Spleen (tissue), 11 donors: ENCODE data around the gene EP400. TPM values are rescaled to one million over a fixed set of nuclear protein-coding genes. Genes with fewer than 3 reads are reported as not detected.
"Not testable (repeated sequence)": the region's sequence is repeated elsewhere in the genome, so short reads cannot be mapped to it uniquely, and the experiment has no call there.

Experiments used
- DNase-seq: peaks from one replicate; pipeline ENCODE4 v3.0.0-alpha.2; 2020
- H3K27ac ChIP-seq, 8 donors: fragments of 200-600 bp; sonication (generic) in 7 of 8; 1 replicate in 4 of 8; 2 replicates in 4 of 8; pipeline versions ENCODE4 v1.5.0 to v1.8.0; 2016 to 2021; ENCODE audit warnings: inconsistent platforms in 4 of 8, mild to moderate bottlenecking in 4 of 8, moderate library complexity in 1 of 8
- H3K27me3 ChIP-seq, 7 donors: fragments of 200-600 bp; sonication (generic) in 6 of 7; replicated peaks in 1 of 7; 1 replicate in 4 of 7; 2 replicates in 3 of 7; pipeline versions ENCODE4 v1.5.0 to v1.8.0; 2016 to 2021; ENCODE audit warnings: inconsistent platforms in 3 of 7, mild to moderate bottlenecking in 1 of 7
- H3K36me3 ChIP-seq, 6 donors: fragments of 200-600 bp; sonication (generic) in 5 of 6; 1 replicate in 4 of 6; 2 replicates in 2 of 6; pipeline versions ENCODE4 v1.5.0 to v1.8.0; 2016 to 2021; ENCODE audit warnings: inconsistent platforms in 2 of 6
- H3K4me1 ChIP-seq, 6 donors: fragments of 200-600 bp; sonication (generic) in 5 of 6; 1 replicate in 3 of 6; 2 replicates in 3 of 6; pipeline versions ENCODE4 v1.5.0 to v1.8.0; 2016 to 2021; ENCODE audit warnings: inconsistent platforms in 3 of 6
- H3K4me3 ChIP-seq, 8 donors: fragments of 200-600 bp; sonication (generic) in 7 of 8; 1 replicate in 4 of 8; 2 replicates in 4 of 8; pipeline versions ENCODE4 v1.5.0 to v1.8.0; 2016 to 2021; ENCODE audit warnings: inconsistent platforms in 4 of 8, mild to moderate bottlenecking in 4 of 8, moderate library complexity in 2 of 8
- H3K9me3 ChIP-seq, 8 donors: fragments of 200-600 bp; sonication (generic) in 7 of 8; 1 replicate in 4 of 8; 2 replicates in 4 of 8; pipeline versions ENCODE4 v1.5.0 to v1.8.0; 2016 to 2021; ENCODE audit warnings: inconsistent platforms in 4 of 8
- CTCF ChIP-seq, 11 experiments: fragments of 200-600 bp in 7 of 11; fragments of 450-650 bp in 4 of 11; sonication (generic) in 4 of 11; IDR thresholded peaks in 8 of 11; conservative IDR thresholded peaks in 3 of 11; 1 replicate in 7 of 11; 2 replicates in 4 of 11; pipeline versions ENCODE4 v1.4.0 to v1.8.0; 2016 to 2021; ENCODE audit warnings: antibody characterized with exemption in 11 of 11, inconsistent platforms in 4 of 11, mild to moderate bottlenecking in 1 of 11
- POLR2A ChIP-seq, 3 donors: fragments of 450-650 bp; IDR thresholded peaks; one replicate each; pipeline ENCODE4 v1.5.1; 2017; ENCODE audit warnings: antibody characterized with exemption in 3 of 3, mild to moderate bottlenecking in 1 of 3
- POLR2AphosphoS5 ChIP-seq, 3 donors: sonication (generic); formaldehyde crosslinking; IDR thresholded peaks; one replicate each; pipeline ENCODE4 v1.5.1; 2017; ENCODE audit warnings: antibody characterized with exemption in 3 of 3
- WGBS, 5 donors: extraction: QIAGEN DNeasy Blood & Tissue Kit in 3 of 5; methylation state at CpG; one replicate each; pipeline versions ENCODE4 v1.1.5 to v1.1.7; 2013 to 2018; 5-methylcytosine and 5-hydroxymethylcytosine counted together
- intact Hi-C: fragments of 100-400 bp; cut with DNase I; formaldehyde crosslinking; loops from one replicate; pipeline ENCODE4 v1.15.0; 2023; ENCODE audit warnings: low total_unique reads
- polyA plus RNA-seq, 3 donors: library from polyadenylated mRNA; stranded (reverse); fragments of 200-250 nt; gene quantifications; one replicate each; pipeline ENCODE4 v1.2.1, GENCODE V29; 2013
- total RNA-seq, 7 donors: library from RNA; depleted of rRNA in 3 of 7; stranded (reverse); fragments of >200 nt in 3 of 7; fragmentation: NEBNext Ultra II Directional in 4 of 7; extraction: Animal tissue kit (Norgen Biotek cat#: 25700) in 4 of 7; gene quantifications; one replicate each; pipeline versions ENCODE4 v1.1.0 to v1.2.1, GENCODE V29; 2016 to 2021
- donor health status: healthy with polysubstance abuse.
- donor health status: DM: no; HTN: no; CAD: no; lungs with moderate emphysema.
- donor health status: DM: no; HTN: no; CAD: no.
- donor health status: Bipolar disorder and iron deficiency.
- donor health status: healthy.
- donor health status: DM: no; HTN: no; CAD: no.
- donor health status: DM: yes; HTN: yes; CAD: no.

The EP400 gene
- total and polyA plus RNA-seq, 10 donors, result 11.8 to 70.2 (median 45.6) TPM

GRCh38 chr12:132046561-132046960 lies 96.8 kb downstream of the EP400 start:
- Histone ChIP-seq H3K9me3 (no peaks in the 10 kb centered on the region), H3K4me3 (no peak overlapping the region), H3K4me1 (no peaks in the 10 kb centered on the region), H3K27ac (no peak overlapping the region), H3K36me3 (peaks cover 21 to 100% (median 74%) of the 10 kb centered on the region in 6 donors), H3K27me3 (no peaks in the 10 kb centered on the region)
- WGBS, 5 donors, result 89 to 96% (median 92%) methylated on average over 11 of the region's 11 CpGs
- TF ChIP-seq POLR2AphosphoS5 (IDR thresholded peaks at IDR 0.05) (no peak), CTCF (IDR thresholded peaks at IDR 0.05 in 8 of 11, conservative IDR thresholded peaks at IDR 0.05 in 3 of 11) (no peak), POLR2A (IDR thresholded peaks at IDR 0.05) (no peak)
- intact Hi-C loops, result no loop called here
- peak; percentile 45 for DNase-seq

- DNase-seq, intact Hi-C loops, H3K27ac ChIP-seq, H3K4me3 ChIP-seq, H3K4me1 ChIP-seq, H3K27me3 ChIP-seq, H3K9me3 ChIP-seq: not testable (repeated sequence)
- H3K36me3 ChIP-seq, result peaks cover 21 to 100% (median 83%) of the 10 kb centered on the region in 6 donors
- 68 to 75% (median 73%) methylated on average over 11 of the region's 11 CpGs for WGBS, 5 donors
Measured at GRCh38 chr12:132047630-132048029, 97.9 kb downstream of the EP400 start.

GRCh38 chr12:132049442-132049841 lies 99.7 kb downstream of the EP400 start:
- Histone ChIP-seq H3K4me1 (no peaks in the 10 kb centered on the region), H3K36me3 (peaks cover 24 to 100% (median 85%) of the 10 kb centered on the region in 6 donors), H3K4me3 (no peak overlapping the region), H3K27ac (no peak overlapping the region), H3K9me3 (no peaks in the 10 kb centered on the region), H3K27me3 (no peaks in the 10 kb centered on the region)
- TF ChIP-seq POLR2A (IDR thresholded peaks at IDR 0.05) (no peak), CTCF (IDR thresholded peaks at IDR 0.05 in 8 of 11, conservative IDR thresholded peaks at IDR 0.05 in 3 of 11) (no peak), POLR2AphosphoS5 (IDR thresholded peaks at IDR 0.05) (no peak)
- intact Hi-C loops, result no loop called here
- 86 to 94% (median 93%) methylated on average over 2 of the region's 2 CpGs for WGBS, 5 donors
- no peak for DNase-seq

- intact Hi-C loops, result no loop called here
- no peak overlapping the region for H3K27ac ChIP-seq
- no peaks in the 10 kb centered on the region for H3K4me1 ChIP-seq
- 93 to 97% (median 97%) methylated on average over 14 of the region's 14 CpGs for WGBS, 5 donors
- H3K4me3 ChIP-seq, result no peak overlapping the region
- no peak for TF ChIP-seq POLR2A (IDR thresholded peaks at IDR 0.05)
- TF ChIP-seq POLR2AphosphoS5 (IDR thresholded peaks at IDR 0.05), result no peak
- TF ChIP-seq CTCF (IDR thresholded peaks at IDR 0.05 in 8 of 11, conservative IDR thresholded peaks at IDR 0.05 in 3 of 11), result no peak
- DNase-seq, result no peak
- peaks cover 23 to 100% (median 83%) of the 10 kb centered on the region in 6 donors for H3K36me3 ChIP-seq
- H3K27me3 ChIP-seq, result no peaks in the 10 kb centered on the region
- no peaks in the 10 kb centered on the region for H3K9me3 ChIP-seq
Measured at GRCh38 chr12:132049876-132050275, 100.1 kb downstream of the EP400 start.

- DNase-seq, H3K27me3 ChIP-seq, intact Hi-C loops, H3K27ac ChIP-seq, H3K4me1 ChIP-seq, H3K9me3 ChIP-seq, H3K4me3 ChIP-seq: not testable (repeated sequence)
- WGBS, 5 donors, result 84 to 91% (median 89%) methylated on average over 12 to 13 of the region's 13 CpGs
- H3K36me3 ChIP-seq, result peaks cover 11 to 99% (median 77%) of the 10 kb centered on the region in 6 donors
Measured at GRCh38 chr12:132051718-132052117, 102.0 kb downstream of the EP400 start.
